ENCODE data around the gene MAML2.

The MAML2 gene

DNA sequence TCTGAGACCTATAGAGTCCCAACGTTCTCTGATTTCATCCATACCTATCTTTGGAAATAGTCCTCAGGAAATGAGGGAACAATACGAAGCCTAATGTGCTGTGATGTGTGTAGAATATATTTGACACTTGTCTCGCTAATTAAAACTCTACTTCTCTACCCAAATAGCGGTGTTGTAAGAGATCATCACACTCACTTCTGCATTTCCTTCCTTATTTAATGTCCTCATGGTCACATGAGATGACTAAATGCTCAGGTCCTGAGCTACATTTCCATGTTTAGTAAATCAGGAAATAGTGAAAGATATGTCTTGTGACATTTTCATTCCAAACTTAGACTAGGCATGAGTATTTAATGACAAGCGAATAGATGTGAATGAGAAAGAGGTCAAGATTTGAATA, 112.3 kb downstream of the MAML2 start:
- Histone ChIP-seq H3K9ac (ENCODE audit: low read length) (no peak overlapping the region), H3K4me3 (ENCODE audit: low read length) (no peak overlapping the region), H3K4me1 (ENCODE audit: control insufficient read depth, insufficient read depth, low read length) (peaks cover 44% of the 10 kb centered on the region), H3K27me3 (replicated peaks; ENCODE audit: control insufficient read depth, insufficient read depth, low read length) (no peaks in the 10 kb centered on the region), H3K36me3 (ENCODE audit: control insufficient read depth, insufficient read depth, low read length, severe bottlenecking) (no peaks in the 10 kb centered on the region), H3K9me3 (ENCODE audit: control insufficient read depth, low read length) (no peaks in the 10 kb centered on the region)
- DNase-seq (ENCODE audit: low read depth) = no peak

GRCh38 chr11:96229354-96229977, 113.5 kb downstream of the MAML2 start:
- Histone ChIP-seq H3K36me3 (ENCODE audit: control insufficient read depth, insufficient read depth, low read length, severe bottlenecking) (no peaks in the 10 kb centered on the region), H3K4me1 (ENCODE audit: control insufficient read depth, insufficient read depth, low read length) (peaks cover 35% of the 10 kb centered on the region), H3K9ac (ENCODE audit: low read length) (peak overlapping the region; percentile 13), H3K27me3 (replicated peaks; ENCODE audit: control insufficient read depth, insufficient read depth, low read length) (no peaks in the 10 kb centered on the region), H3K4me3 (ENCODE audit: low read length) (no peak overlapping the region), H3K9me3 (ENCODE audit: control insufficient read depth, low read length) (no peaks in the 10 kb centered on the region)
- no peak for DNase-seq (ENCODE audit: low read depth)

GRCh38 chr11:96228910-96229309, 114.1 kb downstream of the MAML2 start:
- H3K9ac ChIP-seq (ENCODE audit: low read length) = peak overlapping the region; percentile 13
- no peaks in the 10 kb centered on the region for H3K27me3 ChIP-seq (replicated peaks; ENCODE audit: control insufficient read depth, insufficient read depth, low read length)
- DNase-seq (ENCODE audit: low read depth) = peak; percentile 58
- H3K4me3 ChIP-seq (ENCODE audit: low read length) = peak overlapping the region; percentile 4
- H3K9me3 ChIP-seq (ENCODE audit: control insufficient read depth, low read length) = no peaks in the 10 kb centered on the region
- no peaks in the 10 kb centered on the region for H3K36me3 ChIP-seq (ENCODE audit: control insufficient read depth, insufficient read depth, low read length, severe bottlenecking)
- H3K4me1 ChIP-seq (ENCODE audit: control insufficient read depth, insufficient read depth, low read length) = peaks cover 35% of the 10 kb centered on the region

DNA sequence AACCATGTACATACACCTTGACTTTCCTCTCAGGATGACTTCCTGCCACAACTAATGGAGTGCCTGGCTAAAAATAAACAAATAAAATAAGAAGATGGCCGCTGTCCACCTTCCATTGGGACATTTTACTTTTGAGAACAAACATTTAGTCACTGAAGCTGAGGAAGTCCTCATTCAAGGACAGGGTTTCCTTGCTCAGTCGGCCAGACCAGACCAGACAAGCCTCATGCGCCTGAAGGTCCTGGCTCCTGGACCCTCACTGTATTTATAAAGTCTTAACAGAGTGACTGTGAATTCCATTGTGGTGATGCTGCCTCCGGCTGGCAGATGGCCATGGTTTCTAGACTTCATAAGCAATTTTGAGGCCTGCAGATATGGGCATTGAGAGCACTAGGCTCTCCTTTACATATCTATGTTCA, 114.5 kb downstream of the MAML2 start:
- Histone ChIP-seq H3K36me3 (ENCODE audit: control insufficient read depth, insufficient read depth, low read length, severe bottlenecking) (no peaks in the 10 kb centered on the region), H3K27me3 (replicated peaks; ENCODE audit: control insufficient read depth, insufficient read depth, low read length) (no peaks in the 10 kb centered on the region), H3K4me1 (ENCODE audit: control insufficient read depth, insufficient read depth, low read length) (peaks cover 35% of the 10 kb centered on the region), H3K9me3 (ENCODE audit: control insufficient read depth, low read length) (no peaks in the 10 kb centered on the region), H3K9ac (ENCODE audit: low read length) (peak overlapping the region; percentile 13), H3K4me3 (ENCODE audit: low read length) (no peak overlapping the region)
- peak; percentile 92 for DNase-seq (ENCODE audit: low read depth)

- H3K9me3 ChIP-seq (ENCODE audit: control insufficient read depth, low read length) = no peaks in the 10 kb centered on the region
- no peaks in the 10 kb centered on the region for H3K27me3 ChIP-seq (replicated peaks; ENCODE audit: control insufficient read depth, insufficient read depth, low read length)
- DNase-seq (ENCODE audit: low read depth) = peak; percentile 64
- H3K36me3 ChIP-seq (ENCODE audit: control insufficient read depth, insufficient read depth, low read length, severe bottlenecking) = no peaks in the 10 kb centered on the region
- peaks cover 35% of the 10 kb centered on the region for H3K4me1 ChIP-seq (ENCODE audit: control insufficient read depth, insufficient read depth, low read length)
- no peak overlapping the region for H3K9ac ChIP-seq (ENCODE audit: low read length)
- peak overlapping the region; percentile 42 for H3K4me3 ChIP-seq (ENCODE audit: low read length)
Measured at GRCh38 chr11:96227244-96227643, 115.8 kb downstream of the MAML2 start.

- H3K27me3 ChIP-seq (replicated peaks; ENCODE audit: control insufficient read depth, insufficient read depth, low read length) = no peaks in the 10 kb centered on the region
- no peaks in the 10 kb centered on the region for H3K9me3 ChIP-seq (ENCODE audit: control insufficient read depth, low read length)
- H3K4me3 ChIP-seq (ENCODE audit: low read length) = no peak overlapping the region
- no peaks in the 10 kb centered on the region for H3K36me3 ChIP-seq (ENCODE audit: control insufficient read depth, insufficient read depth, low read length, severe bottlenecking)
- H3K9ac ChIP-seq (ENCODE audit: low read length) = no peak overlapping the region
- no peak for DNase-seq (ENCODE audit: low read depth)
- peaks cover 29% of the 10 kb centered on the region for H3K4me1 ChIP-seq (ENCODE audit: control insufficient read depth, insufficient read depth, low read length)
Measured at GRCh38 chr11:96223083-96223482, 119.9 kb downstream of the MAML2 start.

- Histone ChIP-seq H3K9ac (ENCODE audit: low read length) (no peak overlapping the region), H3K4me3 (ENCODE audit: low read length) (no peak overlapping the region), H3K27me3 (replicated peaks; ENCODE audit: control insufficient read depth, insufficient read depth, low read length) (no peaks in the 10 kb centered on the region), H3K9me3 (ENCODE audit: control insufficient read depth, low read length) (no peaks in the 10 kb centered on the region), H3K36me3 (ENCODE audit: control insufficient read depth, insufficient read depth, low read length, severe bottlenecking) (no peaks in the 10 kb centered on the region), H3K4me1 (ENCODE audit: control insufficient read depth, insufficient read depth, low read length) (peaks cover 19% of the 10 kb centered on the region)
- no peak for DNase-seq (ENCODE audit: low read depth)
Measured at GRCh38 chr11:96222102-96222501, 120.9 kb downstream of the MAML2 start.

GRCh38 chr11:96221244-96222070, 121.5 kb downstream of the MAML2 start:
- DNase-seq (ENCODE audit: low read depth) = no peak
- Histone ChIP-seq H3K4me1 (ENCODE audit: control insufficient read depth, insufficient read depth, low read length) (peaks cover 13% of the 10 kb centered on the region), H3K4me3 (ENCODE audit: low read length) (no peak overlapping the region), H3K27me3 (replicated peaks; ENCODE audit: control insufficient read depth, insufficient read depth, low read length) (no peaks in the 10 kb centered on the region), H3K9me3 (ENCODE audit: control insufficient read depth, low read length) (no peaks in the 10 kb centered on the region), H3K36me3 (ENCODE audit: control insufficient read depth, insufficient read depth, low read length, severe bottlenecking) (no peaks in the 10 kb centered on the region), H3K9ac (ENCODE audit: low read length) (no peak overlapping the region)

- DNase-seq (ENCODE audit: low read depth) = peak; percentile 58
- H3K9me3 ChIP-seq (ENCODE audit: control insufficient read depth, low read length) = no peaks in the 10 kb centered on the region
- peak overlapping the region; percentile 57 for H3K9ac ChIP-seq (ENCODE audit: low read length)
- H3K4me3 ChIP-seq (ENCODE audit: low read length) = peak overlapping the region; percentile 66
- H3K36me3 ChIP-seq (ENCODE audit: control insufficient read depth, insufficient read depth, low read length, severe bottlenecking) = no peaks in the 10 kb centered on the region
- peaks cover 24% of the 10 kb centered on the region for H3K4me1 ChIP-seq (ENCODE audit: control insufficient read depth, insufficient read depth, low read length)
- H3K27me3 ChIP-seq (replicated peaks; ENCODE audit: control insufficient read depth, insufficient read depth, low read length) = no peaks in the 10 kb centered on the region
Measured at GRCh38 chr11:96219981-96220623, 122.9 kb downstream of the MAML2 start.

DNA sequence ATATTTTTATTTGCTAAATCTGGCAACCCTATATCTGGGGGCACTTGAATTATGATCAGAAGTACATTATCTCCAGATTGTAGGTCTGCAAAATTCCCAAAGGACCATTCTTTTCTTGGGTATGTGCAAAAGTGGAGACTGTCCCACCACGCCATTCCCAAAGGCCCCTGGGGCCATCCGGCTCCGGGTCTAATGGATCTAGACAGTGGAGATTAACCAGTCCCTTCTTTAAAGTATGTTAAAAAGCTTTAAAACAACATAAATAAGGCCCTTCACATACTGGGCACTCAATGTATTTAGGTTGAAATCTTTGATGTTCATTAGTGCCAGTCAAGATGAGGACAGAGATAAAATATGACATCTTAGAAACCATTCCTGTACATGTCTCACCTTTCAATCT, 124.1 kb downstream of the MAML2 start:
- peaks cover 36% of the 10 kb centered on the region for H3K4me1 ChIP-seq (ENCODE audit: control insufficient read depth, insufficient read depth, low read length)

DNA sequence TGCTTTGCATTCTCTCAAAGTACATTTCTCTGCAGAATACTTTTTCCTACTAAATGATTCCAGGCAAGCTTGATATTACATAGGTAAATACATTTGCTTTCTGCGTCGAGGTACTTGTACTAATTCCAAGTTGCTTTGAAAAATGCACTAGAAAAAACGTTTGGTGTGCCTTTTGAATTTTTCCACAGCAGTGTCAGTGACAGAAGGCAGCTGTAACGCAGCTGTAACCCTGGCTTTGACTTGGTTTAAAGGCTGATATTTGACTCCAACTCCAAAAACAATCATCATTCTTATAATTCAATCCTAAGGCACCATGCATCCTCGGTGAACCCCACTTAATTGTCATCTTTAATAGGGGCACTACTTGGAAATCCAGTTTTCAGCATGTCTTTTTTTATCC, 125.0 kb downstream of the MAML2 start:
- no peak for DNase-seq (ENCODE audit: low read depth)
- H3K4me1 ChIP-seq (ENCODE audit: control insufficient read depth, insufficient read depth, low read length) = peaks cover 44% of the 10 kb centered on the region
- H3K27me3 ChIP-seq (replicated peaks; ENCODE audit: control insufficient read depth, insufficient read depth, low read length) = no peaks in the 10 kb centered on the region
- H3K9me3 ChIP-seq (ENCODE audit: control insufficient read depth, low read length) = no peaks in the 10 kb centered on the region
- no peaks in the 10 kb centered on the region for H3K36me3 ChIP-seq (ENCODE audit: control insufficient read depth, insufficient read depth, low read length, severe bottlenecking)
- H3K4me3 ChIP-seq (ENCODE audit: low read length) = no peak overlapping the region
- no peak overlapping the region for H3K9ac ChIP-seq (ENCODE audit: low read length)

More for the DNA sequence above, 124.1 kb downstream of the MAML2 start:
- no peaks in the 10 kb centered on the region for H3K27me3 ChIP-seq (replicated peaks; ENCODE audit: control insufficient read depth, insufficient read depth, low read length)
- H3K9me3 ChIP-seq (ENCODE audit: control insufficient read depth, low read length) = no peaks in the 10 kb centered on the region
- no peak overlapping the region for H3K9ac ChIP-seq (ENCODE audit: low read length)
- H3K36me3 ChIP-seq (ENCODE audit: control insufficient read depth, insufficient read depth, low read length, severe bottlenecking) = no peaks in the 10 kb centered on the region
- H3K4me3 ChIP-seq (ENCODE audit: low read length) = no peak overlapping the region
- no peak for DNase-seq (ENCODE audit: low read depth)
